SH-SY5Y (cell line): ENCODE results near the gene UBAC2.

Experiments
- GATA2 ChIP-seq: IDR thresholded peaks from 2 replicates; pipeline ENCODE4 v1.6.1; 2011; ENCODE audit warnings: mild to moderate bottlenecking, low read depth, low read length
- GATA3 ChIP-seq: IDR thresholded peaks from 2 replicates; pipeline ENCODE4 v1.6.1; 2011; ENCODE audit warnings: low read depth, mild to moderate bottlenecking, low read length, moderate library complexity

- no peak for TF ChIP-seq GATA3
- no peak for TF ChIP-seq GATA2
Observed at GRCh38 chr13:99415014-99415650, 214.5 kb downstream of the UBAC2 start.
